ES-I3 (cell line): Measurements from ENCODE around the gene MYCBP2.

ENCODE experiments used
- H3K36me3 ChIP-seq: 2 replicates; pipeline ENCODE4 v1.6.1; 2013; ENCODE audit warnings: mild to moderate bottlenecking, low read length, control low read depth, moderate library complexity; ENCODE audit not compliant: insufficient read depth
- H3K4me1 ChIP-seq: 2 replicates; pipeline ENCODE4 v1.6.1; 2013; ENCODE audit warnings: mild to moderate bottlenecking, control low read depth, low read length; ENCODE audit not compliant: insufficient read depth
- H3K9ac ChIP-seq: 2 replicates; pipeline ENCODE4 v1.6.1; 2013; ENCODE audit warnings: low read depth, mild to moderate bottlenecking, low read length, moderate library complexity
- H3K9me3 ChIP-seq: 2 replicates; pipeline ENCODE4 v1.6.1; 2013; ENCODE audit warnings: mild to moderate bottlenecking, low read length, moderate library complexity; ENCODE audit not compliant: control insufficient read depth, insufficient read depth

Gene MYCBP2

DNA sequence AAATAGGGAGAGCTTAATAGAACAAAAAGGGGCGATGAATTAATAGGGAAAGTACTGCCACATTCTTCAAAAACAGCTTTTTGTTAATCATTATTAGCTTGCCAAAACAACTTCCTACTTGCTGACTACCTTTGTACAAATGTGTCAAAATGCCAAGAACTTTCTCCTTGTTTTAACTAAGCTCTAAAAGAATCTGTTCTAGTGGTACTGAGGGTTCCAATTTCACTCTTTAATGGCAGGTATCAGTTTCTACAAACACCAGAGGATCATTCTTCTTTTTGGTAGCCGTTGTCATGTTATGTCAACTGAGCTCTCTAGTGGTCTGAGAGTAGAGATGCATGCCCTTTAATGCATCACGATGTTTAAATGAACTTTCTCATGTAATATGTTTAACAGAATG, 270.5 kb downstream of the MYCBP2 start:
- no peak overlapping the region for H3K9ac ChIP-seq
- no peaks in the 10 kb centered on the region for H3K4me1 ChIP-seq
- H3K36me3 ChIP-seq = no peaks in the 10 kb centered on the region; the same call in 1 of the 2 replicates
- no peaks in the 10 kb centered on the region for H3K9me3 ChIP-seq

GRCh38 chr13:77055158-77055557, 271.7 kb downstream of the MYCBP2 start:
- no peaks in the 10 kb centered on the region; the same call in 1 of the 2 replicates for H3K36me3 ChIP-seq
- H3K4me1 ChIP-seq = no peaks in the 10 kb centered on the region
- no peaks in the 10 kb centered on the region for H3K9me3 ChIP-seq
- H3K9ac ChIP-seq = no peak overlapping the region

DNA sequence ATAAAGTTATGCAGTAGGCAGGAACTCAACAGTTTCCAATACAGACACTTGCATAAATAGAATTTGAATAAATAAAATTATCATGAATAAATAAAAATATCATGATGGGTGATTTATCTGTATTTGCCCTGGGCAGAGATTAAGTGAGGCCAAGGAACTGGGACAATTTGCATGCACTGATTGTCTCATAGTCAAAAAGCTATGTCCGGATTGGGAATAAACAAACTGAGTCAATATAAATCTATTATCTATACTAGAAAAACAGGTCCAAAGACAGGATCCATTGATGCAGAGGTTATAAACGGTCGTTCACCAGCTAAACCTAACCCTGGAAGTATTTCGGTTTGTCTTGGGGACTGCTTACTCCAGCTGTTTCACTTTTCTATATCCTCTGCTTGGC, 273.7 kb downstream of the MYCBP2 start:
- H3K9ac ChIP-seq = no peak overlapping the region
- H3K36me3 ChIP-seq = no peaks in the 10 kb centered on the region; the same call in 1 of the 2 replicates
- H3K4me1 ChIP-seq = peaks cover 8% of the 10 kb centered on the region; the same call in 1 of the 2 replicates
- no peaks in the 10 kb centered on the region for H3K9me3 ChIP-seq

DNA sequence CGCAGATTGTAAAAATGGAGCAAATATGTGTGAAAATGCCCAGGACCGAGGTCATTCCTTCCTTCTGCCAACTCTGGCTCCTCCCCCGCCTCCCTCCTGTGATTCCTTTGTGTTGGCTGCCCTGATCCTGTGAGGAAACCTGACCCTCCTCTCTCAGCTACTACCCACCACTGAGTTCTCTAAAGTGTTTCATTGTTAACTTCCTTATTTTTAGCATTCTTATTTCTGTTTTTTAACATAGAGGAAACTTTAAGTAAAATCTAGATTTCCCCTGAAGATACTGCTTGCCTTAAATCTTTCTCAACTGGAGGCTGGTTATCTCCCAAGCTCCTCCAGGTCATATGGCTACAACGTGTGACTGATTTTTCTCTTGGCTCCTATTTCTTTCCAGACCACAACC, 278.2 kb downstream of the MYCBP2 start:
- H3K4me1 ChIP-seq = peaks cover 12% of the 10 kb centered on the region; the same call in 1 of the 2 replicates
- H3K9ac ChIP-seq = no peak overlapping the region
- H3K36me3 ChIP-seq = no peaks in the 10 kb centered on the region
- H3K9me3 ChIP-seq = no peaks in the 10 kb centered on the region; the same call in none of the 2 replicates

GRCh38 chr13:77047649-77048343, 279.1 kb downstream of the MYCBP2 start:
- Histone ChIP-seq H3K36me3 (no peaks in the 10 kb centered on the region), H3K4me1 (peaks cover 12% of the 10 kb centered on the region; the same call in 1 of the 2 replicates), H3K9ac (no peak overlapping the region), H3K9me3 (no peaks in the 10 kb centered on the region; the same call in none of the 2 replicates)

DNA sequence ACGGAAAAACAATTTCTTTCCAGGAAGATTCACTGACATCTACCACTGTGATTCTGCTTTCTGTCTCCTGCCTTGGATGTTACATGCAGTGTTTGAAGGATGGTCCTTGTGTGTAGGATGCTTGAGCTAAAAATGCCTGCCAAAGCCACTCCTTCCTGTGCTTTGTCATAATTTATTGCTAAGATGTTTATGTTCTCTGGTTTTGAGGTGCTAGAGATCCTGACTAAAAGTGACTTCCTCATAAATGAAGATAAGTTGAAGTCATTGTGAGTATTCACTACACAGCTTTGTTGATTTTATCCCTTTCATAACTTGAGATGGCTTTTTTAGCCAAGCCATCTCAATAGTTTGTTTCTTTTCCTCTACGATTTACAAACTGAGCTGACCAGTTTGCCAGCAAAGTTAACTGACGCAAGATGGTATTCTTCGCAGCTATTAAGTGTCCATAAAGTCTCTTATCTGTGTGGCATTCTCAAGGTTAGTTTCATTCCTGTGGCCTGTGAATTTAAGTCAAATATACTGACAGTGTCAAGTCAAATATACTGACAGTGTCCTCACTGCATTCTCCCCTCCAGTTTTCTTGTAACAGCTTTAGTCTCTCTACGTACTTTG, 284.2 kb downstream of the MYCBP2 start:
- no peak overlapping the region for H3K9ac ChIP-seq
- H3K4me1 ChIP-seq = no peaks in the 10 kb centered on the region
- no peaks in the 10 kb centered on the region; the same call in 1 of the 2 replicates for H3K9me3 ChIP-seq
- no peaks in the 10 kb centered on the region for H3K36me3 ChIP-seq

- no peaks in the 10 kb centered on the region for H3K4me1 ChIP-seq
- H3K9ac ChIP-seq = no peak overlapping the region
- H3K9me3 ChIP-seq = no peaks in the 10 kb centered on the region
- no peaks in the 10 kb centered on the region for H3K36me3 ChIP-seq
These were observed 286.1 kb downstream of the MYCBP2 start for GRCh38 chr13:77040835-77041234.

- H3K9ac ChIP-seq = no peak overlapping the region
- no peaks in the 10 kb centered on the region for H3K36me3 ChIP-seq
- no peaks in the 10 kb centered on the region for H3K4me1 ChIP-seq
- no peaks in the 10 kb centered on the region for H3K9me3 ChIP-seq
These were observed 286.8 kb downstream of the MYCBP2 start for GRCh38 chr13:77040076-77040475.

DNA sequence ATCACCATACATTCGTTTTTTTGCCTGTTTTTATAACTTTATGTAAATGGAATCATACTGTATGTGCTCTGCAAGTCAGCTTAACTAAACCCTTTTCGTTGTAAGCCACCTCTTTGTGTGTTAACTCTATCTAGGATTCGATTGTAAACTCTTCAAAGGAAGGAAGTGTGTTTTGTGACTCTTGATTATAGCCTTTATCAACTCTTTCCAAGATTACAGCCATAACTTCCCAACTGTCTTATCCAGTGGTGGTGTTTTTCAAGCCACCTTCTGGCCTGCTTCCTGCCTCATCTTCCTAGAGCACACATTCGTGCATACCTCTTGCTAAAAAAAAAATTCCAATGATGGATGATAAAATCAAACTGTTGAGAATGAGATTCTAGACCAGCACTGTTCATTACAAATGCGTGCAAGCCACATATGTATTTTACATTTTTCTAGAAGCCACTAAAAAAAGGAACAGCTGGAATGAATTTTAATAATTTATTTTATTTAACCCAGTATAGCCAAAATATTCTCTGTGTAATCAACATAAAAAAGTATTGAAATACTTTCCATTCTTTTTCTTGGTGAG, 287.9 kb downstream of the MYCBP2 start:
- no peak overlapping the region for H3K9ac ChIP-seq
- no peaks in the 10 kb centered on the region for H3K4me1 ChIP-seq
- no peaks in the 10 kb centered on the region for H3K9me3 ChIP-seq
- H3K36me3 ChIP-seq = no peaks in the 10 kb centered on the region

DNA sequence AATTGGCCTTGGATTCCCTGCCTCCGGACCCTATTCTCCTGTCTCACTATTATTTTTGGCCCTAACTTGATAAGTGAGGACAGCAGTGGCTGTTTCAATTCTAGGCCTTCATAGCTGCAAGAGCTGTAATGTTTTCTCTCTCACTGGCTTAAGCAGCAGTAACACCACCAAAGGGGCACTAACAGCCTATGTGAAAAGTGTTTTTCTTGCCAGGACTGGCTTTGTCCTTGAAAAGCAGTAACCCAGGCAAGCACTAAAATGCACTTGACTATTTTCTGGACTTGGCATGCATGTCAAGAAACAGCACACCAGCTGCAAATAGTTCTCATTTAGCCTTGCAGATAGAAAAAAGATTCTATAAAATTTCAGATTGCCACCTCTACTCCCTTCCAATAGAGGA, 290.6 kb downstream of the MYCBP2 start:
- H3K4me1 ChIP-seq = no peaks in the 10 kb centered on the region
- H3K9me3 ChIP-seq = no peaks in the 10 kb centered on the region; the same call in 1 of the 2 replicates
- H3K36me3 ChIP-seq = no peaks in the 10 kb centered on the region
- no peak overlapping the region for H3K9ac ChIP-seq

GRCh38 chr13:77034881-77035280, 292.0 kb downstream of the MYCBP2 start:
- Histone ChIP-seq H3K4me1 (no peaks in the 10 kb centered on the region), H3K36me3 (no peaks in the 10 kb centered on the region), H3K9me3 (no peaks in the 10 kb centered on the region; the same call in 1 of the 2 replicates), H3K9ac (no peak overlapping the region)

DNA sequence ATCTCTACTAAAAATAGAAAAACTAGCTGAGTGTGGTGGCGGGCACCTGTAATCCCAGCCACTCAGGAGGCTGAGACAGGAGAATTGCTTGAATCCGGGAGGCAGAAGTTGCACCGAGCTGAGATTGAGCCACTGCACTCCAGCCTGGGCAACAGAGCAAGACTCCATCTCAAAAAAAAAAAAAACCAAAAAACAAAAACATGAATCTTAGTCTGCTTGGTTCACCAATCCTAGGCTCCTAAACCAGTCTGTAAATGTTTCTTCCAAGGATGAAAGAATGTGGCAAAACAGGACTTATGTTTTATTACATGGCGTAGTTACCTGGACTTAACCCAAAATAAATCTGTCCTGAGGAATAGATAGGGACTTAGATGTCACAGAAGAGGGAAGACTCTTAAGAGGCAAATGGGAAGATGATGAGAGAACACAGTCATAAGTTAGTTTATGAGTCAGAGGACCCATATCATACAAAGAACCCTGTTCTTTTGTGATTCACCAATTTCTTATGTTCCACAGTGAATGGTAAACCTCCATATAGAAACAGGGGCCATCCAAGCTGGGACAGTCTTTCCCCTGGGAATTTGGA, 293.1 kb downstream of the MYCBP2 start:
- H3K4me1 ChIP-seq = no peaks in the 10 kb centered on the region
- no peak overlapping the region for H3K9ac ChIP-seq
- no peaks in the 10 kb centered on the region for H3K36me3 ChIP-seq
- no peaks in the 10 kb centered on the region; the same call in 1 of the 2 replicates for H3K9me3 ChIP-seq

- 0 out of 2 replicates have a peak, but pooled peaks cover 3% of the 10 kb centered on the region for H3K4me1 ChIP-seq
- H3K9ac ChIP-seq = no peak overlapping the region
- no peaks in the 10 kb centered on the region; the same call in 1 of the 2 replicates for H3K9me3 ChIP-seq
- H3K36me3 ChIP-seq = no peaks in the 10 kb centered on the region
These were observed 295.1 kb downstream of the MYCBP2 start for GRCh38 chr13:77031656-77032243.

- Histone ChIP-seq H3K9ac (no peak overlapping the region), H3K4me1 (0 out of 2 replicates have a peak, but pooled peaks cover 3% of the 10 kb centered on the region), H3K36me3 (no peaks in the 10 kb centered on the region), H3K9me3 (no peaks in the 10 kb centered on the region; the same call in 1 of the 2 replicates)
These were observed 297.5 kb downstream of the MYCBP2 start for GRCh38 chr13:77029436-77029835.
